H4 (cell line): ENCODE measurements around the gene USP21. TPM values are rescaled to one million over a fixed set of nuclear protein-coding genes. Genes with fewer than 3 reads are reported as not detected.
A peak's percentile ranks its signal among the peaks of the same experiment; 100 is the strongest.
"Not testable (repeated sequence)": the region's sequence is repeated elsewhere in the genome, so short reads cannot be mapped to it uniquely, and the experiment has no call there.

Experiments
- DNase-seq: peaks from one replicate; pipeline ENCODE4 v3.0.0-alpha.2; 2015; ENCODE audit warnings: low spot score
- total RNA-seq: library from RNA; depleted of rRNA; stranded (reverse); fragments of >200 nt; shearing (Covaris generic); gene quantifications from 2 replicates; pipeline ENCODE4 v1.2.3, GENCODE V29; 2014; rRNA removed

Gene USP21
- 5.8 and 6.9 TPM in 2 replicates for total RNA-seq

- DNase-seq: peak; percentile 81
These were observed at the start of gene USP21 for GRCh38 chr1:161159087-161159912. Gene USP21, plus strand, starts transcription at chr1:161159500. Its CDS starts 1,141 bp downstream, at chr1:161160641.

GRCh38 chr1:161111117-161111516 lies 48.2 kb upstream of the USP21 start:
- no peak for DNase-seq

GRCh38 chr1:161111527-161111926 lies 47.8 kb upstream of the USP21 start:
- no peak for DNase-seq

- no peak for DNase-seq
These were observed 45.4 kb upstream of the USP21 start for GRCh38 chr1:161113915-161114314.

- no peak for DNase-seq
These were observed 44.7 kb upstream of the USP21 start for GRCh38 chr1:161114556-161114955.

DNA sequence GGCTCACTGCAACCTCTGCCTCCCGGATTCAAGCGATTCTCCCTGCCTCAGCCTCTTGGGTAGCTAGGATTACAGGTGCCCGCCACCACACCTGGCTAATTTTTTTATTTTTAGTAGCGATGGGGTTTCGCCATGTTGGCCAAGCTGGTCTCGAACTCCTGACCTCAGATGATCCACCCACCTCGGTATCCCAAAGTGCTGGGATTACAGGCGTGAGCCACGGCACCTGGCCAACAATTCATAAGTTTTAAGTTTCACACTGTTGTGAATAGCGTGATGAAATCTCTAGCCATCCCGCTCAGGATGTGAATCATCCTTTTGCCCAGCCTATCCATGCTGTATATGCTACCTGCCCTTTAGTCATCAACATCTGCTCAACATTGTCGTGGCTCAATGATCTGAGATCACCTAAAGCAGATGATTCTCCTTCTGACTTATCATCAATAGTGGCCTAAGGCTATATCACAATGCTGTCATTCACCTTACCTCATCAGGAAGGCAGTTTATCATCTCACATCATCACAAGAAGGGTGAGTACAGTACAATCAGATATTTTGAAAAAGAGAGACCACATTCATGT lies 44.1 kb upstream of the USP21 start:
- DNase-seq: peak; percentile 85

DNA sequence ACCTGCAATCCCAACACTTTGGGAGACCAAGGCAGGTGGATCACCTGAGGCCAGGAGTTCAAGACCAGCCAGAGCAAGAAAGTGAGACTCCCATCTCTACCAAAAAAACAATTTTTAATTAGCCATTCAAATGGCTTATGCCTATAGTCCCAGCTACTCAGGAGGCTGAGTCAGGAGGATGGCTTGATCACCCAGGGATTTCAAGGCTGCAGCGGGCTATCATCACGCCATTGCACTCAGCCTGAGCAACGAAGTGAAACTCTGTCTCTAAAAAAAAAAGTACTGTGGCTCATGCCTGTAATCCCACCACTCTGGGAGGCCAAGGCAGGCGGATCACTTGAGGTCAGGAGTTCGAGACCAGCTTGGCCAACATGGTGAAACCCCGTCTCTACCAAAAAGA lies 43.3 kb upstream of the USP21 start:
- not testable (repeated sequence) for DNase-seq

DNA sequence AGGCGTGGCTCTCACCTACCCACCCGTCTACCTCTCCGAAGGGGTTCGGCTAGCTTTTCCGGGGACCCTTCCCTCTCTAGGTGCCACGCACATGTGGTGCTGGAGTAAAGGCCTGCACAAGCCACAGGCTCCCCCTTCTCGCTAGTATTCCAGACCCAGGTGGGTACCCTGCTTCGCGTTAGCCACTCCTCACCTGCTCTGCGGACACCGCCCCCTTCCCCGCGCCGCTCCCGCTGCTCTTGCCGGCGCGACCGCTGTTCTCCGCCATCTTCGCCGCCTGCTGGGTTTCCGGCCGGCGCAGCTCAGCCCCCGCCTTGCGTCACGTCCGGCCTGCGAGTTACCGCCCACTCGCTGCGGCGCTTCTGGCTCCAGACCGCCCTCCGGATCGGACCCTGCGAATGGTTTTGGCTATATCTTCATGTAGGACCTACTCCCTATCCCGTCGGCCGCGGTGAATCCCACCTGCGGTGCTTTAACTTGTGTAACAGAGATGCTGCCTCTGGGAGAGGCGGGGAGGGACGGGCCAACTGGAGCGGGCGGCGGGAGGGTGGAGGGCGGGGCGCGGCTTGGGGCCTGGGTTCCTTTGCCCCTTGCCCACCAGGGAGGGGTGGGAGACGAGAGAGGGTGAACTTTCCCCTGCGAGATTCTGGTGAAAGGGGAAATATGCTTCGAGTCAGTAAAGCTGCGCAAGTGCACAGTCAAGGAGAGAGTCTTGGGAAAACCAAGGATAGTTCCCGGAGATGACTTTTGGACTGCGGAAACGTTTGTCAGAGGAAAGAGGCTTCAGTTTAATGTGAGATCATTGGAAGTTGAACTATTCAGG lies 41.3 kb upstream of the USP21 start, which contains the start of the genes NIT1 and PFDN2:
Gene NIT1 (plus strand): TSS at position 347 of the 823 bp plus-strand sequence. CDS start 72 bp downstream, at position 419.
Gene PFDN2 (minus strand): TSS at position 279 of the 823 bp plus-strand sequence. CDS start 11 bp downstream, at position 268.
- peak; percentile 78 for DNase-seq

DNA sequence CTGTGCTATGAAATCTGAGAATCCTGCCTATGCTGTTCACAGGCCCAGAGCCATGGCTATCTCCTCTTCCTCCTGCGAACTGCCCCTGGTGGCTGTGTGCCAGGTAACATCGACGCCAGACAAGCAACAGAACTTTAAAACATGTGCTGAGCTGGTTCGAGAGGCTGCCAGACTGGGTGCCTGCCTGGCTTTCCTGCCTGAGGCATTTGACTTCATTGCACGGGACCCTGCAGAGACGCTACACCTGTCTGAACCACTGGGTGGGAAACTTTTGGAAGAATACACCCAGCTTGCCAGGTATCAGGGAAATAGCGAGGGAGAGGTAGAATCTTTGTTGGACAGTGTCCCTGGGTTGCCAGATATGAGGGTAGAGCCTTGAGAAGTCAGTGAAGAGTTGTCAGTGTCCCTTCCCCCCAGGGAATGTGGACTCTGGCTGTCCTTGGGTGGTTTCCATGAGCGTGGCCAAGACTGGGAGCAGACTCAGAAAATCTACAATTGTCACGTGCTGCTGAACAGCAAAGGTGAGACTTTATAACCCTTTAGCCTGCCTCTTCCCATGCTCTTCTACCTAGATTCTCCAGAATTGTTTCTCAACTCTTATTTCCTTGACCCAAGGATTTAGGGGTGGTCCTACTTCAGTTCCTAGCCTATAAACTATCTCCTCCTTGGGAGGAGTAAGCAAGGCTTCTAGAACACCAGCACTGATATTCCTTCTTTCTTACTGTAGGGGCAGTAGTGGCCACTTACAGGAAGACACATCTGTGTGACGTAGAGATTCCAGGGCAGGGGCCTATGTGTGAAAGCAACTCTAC lies 40.0 kb upstream of the USP21 start:
- peak; percentile 71 for DNase-seq

DNA sequence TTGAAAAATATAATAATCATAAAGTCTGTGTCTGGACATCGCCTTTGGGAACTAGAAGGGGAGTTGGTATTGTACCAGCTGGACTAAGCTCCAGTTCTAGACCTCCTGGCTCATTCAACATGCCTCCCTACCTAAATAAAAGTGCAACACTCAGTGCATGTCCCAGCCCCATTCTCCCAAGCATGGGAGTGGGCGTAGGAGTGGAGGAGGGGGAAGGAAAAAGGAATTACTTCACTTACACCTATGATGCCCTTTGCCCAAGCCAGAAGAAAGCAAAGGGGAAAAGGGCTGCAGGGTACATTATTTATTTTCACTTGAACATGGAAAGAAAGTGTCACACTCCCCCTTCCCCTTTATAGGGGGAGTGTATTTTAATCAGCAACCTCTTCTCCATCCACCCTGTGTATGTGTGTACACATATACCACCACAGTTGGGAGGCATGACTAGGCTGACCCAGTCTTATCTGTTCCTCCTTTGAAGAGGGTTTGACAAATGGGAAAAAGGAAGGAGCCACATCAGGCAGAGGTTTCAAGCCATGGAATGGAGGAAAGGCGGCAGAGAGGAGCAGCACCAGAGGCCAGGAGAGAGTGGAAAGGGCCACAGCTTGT lies 38.2 kb upstream of the USP21 start:
- DNase-seq: no peak

DNA sequence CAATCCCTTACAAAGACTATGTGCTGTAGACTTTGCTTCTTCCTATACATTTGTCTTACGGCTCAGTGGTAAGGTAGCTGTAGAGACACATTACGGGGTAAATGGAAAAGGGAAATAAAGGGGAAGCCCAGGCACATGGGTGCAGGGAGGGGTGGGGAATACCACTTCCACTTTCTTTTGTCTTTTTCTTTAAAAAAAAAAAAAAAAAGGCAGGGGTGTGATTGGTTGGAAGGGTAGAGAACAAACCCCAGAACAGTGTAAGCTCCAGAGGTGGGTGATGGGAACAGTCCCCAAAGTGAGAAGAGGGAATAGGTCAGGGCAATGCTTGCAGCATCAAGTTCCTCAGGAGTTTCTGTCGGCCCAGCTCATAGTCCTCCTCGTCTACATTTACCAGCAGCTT lies 37.5 kb upstream of the USP21 start:
- no peak for DNase-seq

DNA sequence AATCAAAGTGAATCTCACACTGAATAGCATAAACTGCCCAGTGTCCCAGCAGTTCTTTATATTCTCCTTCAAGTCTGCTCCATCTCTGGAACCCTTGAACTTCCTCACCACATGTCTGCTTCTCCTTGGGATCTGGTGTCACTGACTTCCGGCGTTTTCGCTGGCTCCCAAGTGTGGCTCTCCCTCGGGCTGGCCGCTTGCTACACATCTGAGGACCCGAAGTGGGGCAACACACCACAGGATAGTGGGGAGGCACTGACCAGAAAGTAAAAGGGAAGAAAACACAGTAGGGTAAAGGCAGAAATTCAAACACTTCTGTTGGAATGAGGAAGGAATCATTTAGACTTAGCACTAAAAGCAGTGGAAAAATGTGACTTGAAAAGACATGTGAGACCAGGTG lies 36.3 kb upstream of the USP21 start:
- DNase-seq: no peak

GRCh38 chr1:161127649-161128048 lies 31.7 kb upstream of the USP21 start:
- no peak for DNase-seq

- DNase-seq: no peak
These were observed 30.5 kb upstream of the USP21 start for GRCh38 chr1:161128591-161129420.

DNA sequence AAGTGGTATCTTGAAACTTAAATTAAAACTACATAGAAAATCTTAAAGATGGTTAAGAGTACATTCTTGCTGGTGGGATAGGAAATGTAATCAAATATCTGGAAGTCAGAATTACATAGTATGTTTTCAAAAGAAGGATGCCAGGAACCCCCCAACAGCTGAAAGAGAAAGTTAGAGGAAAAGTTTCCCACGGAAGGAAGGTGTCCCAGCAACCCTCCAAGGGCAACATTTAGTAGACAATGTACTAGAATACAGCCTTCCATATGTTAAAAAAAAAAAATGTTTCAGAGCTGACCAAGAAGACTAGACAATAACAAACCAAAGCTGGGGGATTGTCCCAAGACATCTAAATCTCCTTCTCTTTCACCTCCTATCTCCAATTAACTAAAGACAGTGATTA lies 29.0 kb upstream of the USP21 start:
- DNase-seq: no peak

DNA sequence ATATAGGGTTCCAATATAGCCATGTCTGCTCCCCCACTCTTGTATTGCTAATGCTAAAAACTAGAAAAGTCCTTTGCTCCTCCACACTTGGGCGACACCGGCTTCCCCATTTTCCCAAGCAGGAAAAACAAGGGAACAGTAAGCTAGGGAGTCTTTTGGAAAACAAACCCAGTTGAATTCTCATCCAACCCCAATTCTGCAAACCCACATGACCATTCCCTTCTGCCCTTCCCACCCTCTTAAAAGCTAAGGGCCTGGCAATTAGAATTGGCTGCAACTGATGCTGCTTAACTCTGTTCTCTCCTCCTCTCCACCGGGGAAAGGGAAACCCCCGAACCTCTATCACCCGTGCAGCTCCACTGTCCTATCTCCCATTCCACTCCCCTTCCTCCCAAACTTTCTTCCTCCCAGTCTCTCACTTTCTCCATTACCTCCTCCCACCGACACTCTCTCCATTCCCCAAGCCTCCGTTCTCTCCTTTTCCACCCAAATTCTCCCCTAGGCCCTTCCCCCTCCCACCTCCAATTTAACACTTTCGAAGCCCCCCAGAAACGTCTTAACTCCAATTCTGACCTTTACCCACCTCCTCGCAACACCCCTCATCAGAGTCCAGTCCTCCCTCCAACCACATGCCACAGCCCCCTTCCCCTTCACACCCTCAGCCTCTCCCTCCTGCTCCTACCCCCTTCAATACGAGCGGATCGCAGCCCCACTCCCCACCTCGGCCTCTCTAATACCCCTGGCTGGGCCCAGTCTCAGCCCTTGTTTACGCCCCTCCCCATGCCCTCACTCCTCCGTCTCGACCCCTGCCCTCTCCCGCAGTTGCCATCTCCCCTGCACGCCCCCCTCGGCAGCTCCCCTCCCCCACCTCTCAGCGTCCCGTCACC lies 27.5 kb upstream of the USP21 start:
- DNase-seq: no peak

DNA sequence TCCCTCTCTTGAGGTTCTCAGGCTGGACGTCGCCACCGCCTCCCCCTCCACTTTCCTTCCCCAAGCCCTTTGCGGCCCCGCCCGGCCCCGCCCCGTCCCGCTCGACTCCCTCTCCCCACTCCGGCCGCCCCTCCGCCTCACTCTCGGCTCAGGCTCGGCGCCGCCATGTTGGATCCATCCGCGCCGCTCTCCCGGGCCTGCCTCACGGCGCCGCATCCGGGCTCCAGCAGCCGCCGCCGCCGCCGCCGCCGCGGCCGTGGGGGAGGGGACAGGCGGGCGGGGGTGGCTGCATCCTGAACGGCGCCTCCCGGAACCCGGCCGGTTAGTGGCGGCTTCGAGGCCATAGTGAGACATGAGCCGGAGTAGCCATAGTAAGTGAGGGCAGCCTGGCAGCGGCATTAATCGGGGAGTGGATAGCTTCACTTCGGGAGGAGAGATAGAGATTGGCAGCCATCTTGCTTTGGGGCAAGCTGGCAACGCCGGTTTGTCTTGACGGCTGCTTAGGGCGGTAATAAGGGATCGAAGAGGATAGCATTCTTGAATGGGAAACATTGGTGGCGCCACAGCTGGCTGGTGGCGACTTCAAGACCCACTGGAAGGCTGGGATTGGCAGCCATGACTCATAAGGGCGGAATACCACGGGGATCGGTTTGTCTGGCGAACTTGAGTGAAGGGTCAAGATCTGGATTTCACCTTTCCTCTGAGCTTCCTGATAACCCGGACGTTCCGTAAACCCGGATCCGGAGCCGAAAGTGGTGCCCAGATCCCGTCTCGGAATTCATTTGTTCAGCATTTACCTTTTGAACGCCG lies 26.7 kb upstream of the USP21 start, which contains the start of gene DEDD:
Gene DEDD (minus strand): TSS at position 258 of the 810 bp plus-strand sequence. CDS start 8,205 bp downstream, outside the sequence.
- peak; percentile 96 for DNase-seq

GRCh38 chr1:161133220-161133740 lies 26.0 kb upstream of the USP21 start:
- no peak for DNase-seq
